AG08396 (cell line): ENCODE measurements around the gene TBC1D1.
A peak's percentile ranks its signal among the peaks of the same experiment; 100 is the strongest.

Experiments used
- DNase-seq: peaks from one replicate; pipeline ENCODE4 v3.0.0; 2012; ENCODE audit warnings: low spot score, mixed read lengths

Gene TBC1D1

DNA sequence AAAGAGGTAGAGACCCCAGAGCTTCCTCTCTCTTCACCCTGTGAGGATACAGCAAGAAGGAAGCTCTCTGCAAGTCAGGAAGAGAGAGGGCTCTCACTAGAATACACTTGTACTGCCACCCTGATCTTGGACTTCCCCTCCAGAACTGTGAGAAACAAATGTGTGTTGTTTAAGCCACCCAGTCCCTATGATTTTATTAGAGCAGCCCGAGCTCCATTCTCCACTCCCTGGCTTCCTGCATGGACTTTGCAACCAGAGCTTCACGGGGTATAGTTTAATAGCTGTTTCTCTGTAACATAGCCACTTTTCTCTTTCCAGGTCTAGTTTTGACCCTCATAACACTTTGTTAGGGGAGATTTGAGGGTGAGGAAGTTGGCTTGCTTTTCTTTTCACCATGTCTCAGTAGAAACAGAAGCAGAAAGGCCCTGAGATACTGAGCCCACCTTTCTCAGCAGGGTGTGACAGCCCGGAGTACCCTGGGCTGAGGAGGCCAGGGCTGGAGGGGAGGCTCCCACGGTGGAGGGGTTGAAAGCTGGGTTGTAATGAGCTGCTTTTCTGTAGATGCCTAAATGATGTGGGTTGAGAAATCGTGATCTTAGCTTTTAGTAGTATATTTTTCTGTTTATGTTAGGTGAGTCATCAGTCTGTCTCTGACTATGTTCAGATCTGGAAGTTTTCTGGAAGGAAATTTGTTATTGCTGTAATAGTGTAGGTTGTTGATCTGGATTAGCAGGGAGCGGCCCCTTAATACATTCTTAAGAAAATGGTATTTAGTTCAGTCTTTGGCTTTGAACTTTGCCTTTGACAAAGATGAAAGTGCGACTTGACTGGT lies 187.9 kb downstream of the TBC1D1 start:
- DNase-seq = peak; percentile 54

DNA sequence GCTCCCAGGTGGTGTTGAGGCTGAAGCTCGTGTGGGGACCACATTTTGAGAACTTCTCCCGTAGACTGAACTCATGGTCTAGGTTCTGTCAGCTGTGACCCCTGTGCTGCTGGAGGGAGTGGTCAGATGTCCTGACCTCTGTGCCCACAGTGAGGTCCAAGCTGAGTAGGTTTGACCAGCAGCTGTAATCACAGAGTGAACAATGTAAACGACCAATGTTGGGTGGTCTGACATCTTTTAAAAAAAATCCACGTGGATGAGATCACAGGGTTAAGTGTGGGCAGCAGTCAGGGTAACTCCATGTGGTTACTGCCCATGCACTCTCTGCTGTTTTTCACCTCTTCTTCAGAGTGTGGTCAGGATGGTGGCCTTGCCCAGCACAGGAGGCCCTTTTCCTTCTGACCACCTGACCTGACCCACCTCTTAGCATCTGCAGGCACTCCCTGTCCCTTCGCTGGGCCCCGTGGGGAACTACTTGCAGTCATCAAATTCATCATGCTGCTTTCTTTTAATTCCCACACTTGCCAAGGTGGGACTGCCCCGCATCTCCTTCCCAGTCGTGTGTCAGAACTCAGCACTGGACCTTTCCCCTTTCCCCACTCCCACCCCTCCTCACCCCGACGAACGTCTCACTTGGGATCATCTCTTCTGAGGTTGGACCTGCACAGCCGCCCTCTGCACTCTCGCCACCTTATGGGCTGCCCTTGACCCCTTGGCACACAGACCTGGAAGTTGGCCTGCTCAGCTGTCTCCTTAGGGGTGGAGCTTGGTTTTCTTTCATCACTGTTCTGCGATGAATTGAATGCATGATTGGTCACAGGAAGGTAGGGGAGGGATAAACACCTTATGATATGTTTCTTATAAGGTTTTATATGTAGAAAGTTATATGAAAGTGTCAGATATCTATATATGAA lies 189.4 kb downstream of the TBC1D1 start:
- no peak for DNase-seq

DNA sequence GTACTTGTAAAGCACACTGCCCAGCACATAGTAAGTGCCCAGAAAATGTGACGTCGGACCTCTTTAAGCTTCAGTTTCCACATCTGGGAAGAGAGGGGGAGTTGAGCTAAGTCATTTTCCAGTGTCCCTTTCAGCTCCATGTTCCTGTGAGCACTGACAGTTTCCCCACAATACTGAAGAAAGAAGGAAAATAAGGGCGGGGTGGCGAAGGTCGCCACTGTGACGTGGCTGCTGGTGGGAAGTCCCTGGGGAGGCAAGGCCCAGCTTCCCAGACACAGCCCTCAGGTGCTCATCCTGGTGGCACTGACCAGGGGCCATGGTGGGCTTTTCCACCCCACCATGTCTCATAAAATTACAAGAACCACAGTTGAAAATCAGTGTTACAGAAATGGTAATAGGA lies 191.1 kb downstream of the TBC1D1 start:
- DNase-seq = no peak

DNA sequence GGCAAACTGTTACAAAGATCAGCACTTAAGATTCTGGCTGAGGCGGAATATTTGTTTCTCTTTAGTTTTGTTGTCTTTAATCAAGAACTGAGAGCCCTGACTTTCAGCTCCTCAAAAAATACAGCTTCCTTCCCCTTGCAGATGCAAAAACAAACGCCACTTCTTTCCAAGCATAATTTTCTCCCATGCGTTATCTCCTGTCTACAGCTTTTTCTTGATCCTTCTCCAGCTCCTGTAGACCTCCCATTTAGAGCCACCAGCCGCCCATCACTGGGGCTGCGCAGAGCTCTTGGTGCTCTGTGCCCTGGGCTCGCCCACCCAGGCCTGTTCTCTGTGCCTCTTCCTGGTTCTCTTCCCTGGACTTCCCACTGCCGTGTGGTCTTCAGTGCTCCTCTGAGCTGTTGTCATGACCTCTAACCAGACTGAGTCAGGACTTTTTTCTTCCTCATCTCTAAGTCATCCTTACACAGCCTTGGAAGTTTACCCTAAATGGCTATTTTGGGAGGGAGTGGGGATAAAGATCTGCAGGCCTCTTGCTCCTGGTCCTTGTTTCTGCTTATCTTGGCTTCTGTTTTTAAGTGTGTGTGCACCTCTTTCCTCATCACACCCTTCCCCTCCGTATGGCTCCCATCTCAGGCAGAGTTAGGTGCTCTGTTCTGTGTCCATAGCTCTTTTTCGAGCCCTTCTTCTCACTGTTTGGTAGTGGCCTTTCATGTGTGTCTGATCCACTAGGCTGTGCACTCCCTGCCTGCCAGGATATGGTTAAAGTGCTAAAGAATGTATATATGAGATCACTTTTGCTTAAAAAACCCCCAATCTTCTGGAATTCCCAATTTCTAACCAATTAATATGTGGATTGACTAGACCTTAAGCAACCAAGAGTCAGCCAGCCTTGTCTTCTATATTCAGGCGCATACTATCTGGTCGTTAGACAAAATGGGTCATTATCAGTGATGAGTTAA lies 191.8 kb downstream of the TBC1D1 start:
- DNase-seq = peak; percentile 56

DNA sequence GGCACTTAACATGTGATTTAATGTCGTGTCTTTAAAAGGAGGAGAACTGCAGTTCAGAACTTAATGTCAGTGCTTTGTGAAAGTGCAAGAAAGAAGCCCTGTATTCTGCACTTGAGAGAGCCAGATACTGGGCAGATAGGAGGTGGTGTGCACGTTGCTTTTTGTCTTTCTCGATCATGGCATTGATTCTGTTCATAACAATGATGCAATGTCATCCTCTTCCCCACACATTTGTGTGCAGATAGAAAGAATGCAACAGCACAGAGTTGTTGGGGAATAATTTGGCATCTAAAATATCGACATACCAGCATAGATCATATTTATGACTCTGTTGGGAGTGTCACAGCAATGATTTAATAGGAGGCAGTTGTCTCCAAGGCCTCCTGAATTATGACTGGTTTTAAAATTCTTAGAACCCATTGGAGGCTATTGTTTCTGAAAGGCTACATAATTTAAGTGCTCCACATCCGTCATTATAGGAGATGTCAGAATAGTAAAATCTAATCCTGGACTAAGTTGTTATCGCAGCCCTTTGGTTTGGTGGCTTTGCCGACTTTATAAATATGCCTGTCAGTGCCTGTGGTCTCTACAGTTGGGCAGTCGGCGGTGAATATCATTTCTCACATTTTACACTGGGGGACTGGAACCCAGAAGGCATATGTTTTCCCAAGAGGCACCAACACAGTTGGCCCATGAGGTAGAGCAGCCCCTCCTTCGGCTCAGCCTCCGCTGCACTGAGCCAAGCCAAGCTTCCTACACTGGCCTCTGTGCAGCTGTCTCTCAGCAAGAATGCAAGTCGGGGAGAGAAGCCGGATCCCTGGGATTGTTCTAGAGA lies 194.2 kb downstream of the TBC1D1 start:
- no peak for DNase-seq

DNA sequence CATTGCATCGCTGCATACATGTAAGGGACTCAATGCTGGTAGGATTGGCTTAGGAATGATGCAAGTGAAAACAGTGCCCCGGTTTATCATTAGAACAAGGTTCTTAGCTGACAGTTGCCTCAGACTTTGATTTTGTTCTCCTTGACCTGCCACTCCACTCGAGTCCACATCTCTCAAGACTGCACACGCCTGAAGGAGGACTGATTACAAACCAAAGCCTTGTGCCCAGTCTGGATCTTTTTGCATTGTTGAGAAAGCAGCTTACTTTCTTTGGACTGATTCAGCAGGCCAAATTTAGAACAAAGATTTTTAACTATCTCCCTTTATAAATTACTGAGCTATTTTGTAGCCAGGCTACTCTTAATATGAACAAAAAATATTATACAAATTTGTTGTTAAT lies 194.9 kb downstream of the TBC1D1 start:
- no peak for DNase-seq

DNA sequence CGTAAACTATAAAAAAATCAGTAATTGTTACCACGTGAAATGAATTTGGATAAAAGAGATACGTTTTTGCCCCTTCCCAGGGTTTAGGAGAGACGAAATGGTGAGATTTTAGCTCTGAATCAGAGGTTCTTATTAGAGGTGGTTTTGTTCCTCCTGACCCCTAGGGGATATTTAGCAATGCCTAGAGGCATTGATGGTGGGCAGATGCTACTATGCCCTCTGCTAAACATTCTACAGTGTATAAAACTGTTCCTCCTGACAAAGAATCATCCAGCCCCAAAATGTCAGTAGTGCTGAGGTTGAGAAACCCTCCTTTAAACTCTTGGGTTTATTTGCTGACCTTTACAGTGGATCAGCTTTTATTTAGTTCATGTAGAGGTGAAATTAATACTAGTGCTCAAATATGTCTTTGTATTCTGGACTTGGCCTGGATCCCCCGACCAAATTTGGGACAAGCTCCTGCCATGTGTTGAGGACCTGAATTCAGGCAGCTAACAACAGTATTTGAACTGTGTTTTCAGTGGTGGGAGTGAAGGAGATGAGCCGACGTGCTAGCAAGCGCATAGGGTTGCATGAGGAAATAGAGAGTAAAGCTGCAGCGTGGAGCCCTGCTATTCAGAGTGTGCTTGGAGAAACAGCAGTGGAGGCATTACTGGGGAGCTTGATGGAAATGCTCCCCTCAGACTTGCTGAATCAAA lies 195.4 kb downstream of the TBC1D1 start:
- no peak for DNase-seq

DNA sequence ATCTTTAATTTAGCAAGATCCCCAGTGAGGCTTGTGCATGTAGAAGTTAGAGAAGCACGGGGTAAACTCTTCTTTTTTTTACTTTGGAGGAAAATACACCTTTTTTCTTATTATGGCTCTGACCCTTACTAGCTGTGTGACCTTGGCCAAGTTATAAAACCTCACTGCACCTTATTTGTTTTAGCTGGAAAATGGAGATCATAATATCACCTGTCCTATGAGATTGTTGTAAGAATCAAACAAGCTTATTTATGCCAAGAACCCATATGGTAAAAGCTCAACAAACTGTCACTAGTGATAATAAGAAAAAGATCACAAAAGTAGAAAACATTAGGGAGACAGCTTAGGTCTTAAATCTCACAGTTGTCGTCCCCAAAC lies 196.0 kb downstream of the TBC1D1 start:
- no peak for DNase-seq

DNA sequence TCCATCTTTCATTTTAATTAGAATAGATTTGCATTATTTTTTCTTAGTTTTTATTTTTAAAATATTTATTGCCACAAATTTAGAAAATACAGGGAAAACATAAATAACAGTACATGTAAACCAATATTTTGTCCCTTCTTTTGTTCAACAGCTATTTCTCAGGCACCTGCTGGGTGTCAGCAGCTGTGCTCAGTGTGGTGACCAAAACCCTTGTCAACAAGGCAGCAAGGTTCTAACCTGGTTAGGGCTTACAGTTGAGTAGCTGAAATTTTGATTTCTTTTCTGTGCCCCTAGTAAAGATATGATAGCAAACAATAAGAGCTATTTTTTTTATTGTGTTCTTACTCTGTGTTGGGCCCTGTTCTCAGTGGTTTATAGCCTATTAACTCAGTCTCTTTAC lies 197.4 kb downstream of the TBC1D1 start:
- no peak for DNase-seq

DNA sequence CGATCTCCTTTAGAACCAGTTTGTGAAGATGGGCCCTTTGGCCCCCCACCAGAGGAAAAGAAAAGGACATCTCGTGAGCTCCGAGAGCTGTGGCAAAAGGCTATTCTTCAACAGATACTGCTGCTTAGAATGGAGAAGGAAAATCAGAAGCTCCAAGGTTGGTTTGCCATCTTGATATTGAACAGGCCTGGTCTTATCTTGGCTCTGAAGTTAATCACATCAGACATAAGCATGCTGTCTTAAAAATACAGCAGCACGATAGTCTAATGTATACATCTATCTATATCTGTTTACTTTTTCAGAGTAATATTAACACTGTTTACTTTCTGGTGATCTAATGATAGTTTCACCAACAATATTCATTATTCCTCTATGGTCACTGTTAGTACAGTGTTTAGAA lies 199.1 kb downstream of the TBC1D1 start:
- no peak for DNase-seq

DNA sequence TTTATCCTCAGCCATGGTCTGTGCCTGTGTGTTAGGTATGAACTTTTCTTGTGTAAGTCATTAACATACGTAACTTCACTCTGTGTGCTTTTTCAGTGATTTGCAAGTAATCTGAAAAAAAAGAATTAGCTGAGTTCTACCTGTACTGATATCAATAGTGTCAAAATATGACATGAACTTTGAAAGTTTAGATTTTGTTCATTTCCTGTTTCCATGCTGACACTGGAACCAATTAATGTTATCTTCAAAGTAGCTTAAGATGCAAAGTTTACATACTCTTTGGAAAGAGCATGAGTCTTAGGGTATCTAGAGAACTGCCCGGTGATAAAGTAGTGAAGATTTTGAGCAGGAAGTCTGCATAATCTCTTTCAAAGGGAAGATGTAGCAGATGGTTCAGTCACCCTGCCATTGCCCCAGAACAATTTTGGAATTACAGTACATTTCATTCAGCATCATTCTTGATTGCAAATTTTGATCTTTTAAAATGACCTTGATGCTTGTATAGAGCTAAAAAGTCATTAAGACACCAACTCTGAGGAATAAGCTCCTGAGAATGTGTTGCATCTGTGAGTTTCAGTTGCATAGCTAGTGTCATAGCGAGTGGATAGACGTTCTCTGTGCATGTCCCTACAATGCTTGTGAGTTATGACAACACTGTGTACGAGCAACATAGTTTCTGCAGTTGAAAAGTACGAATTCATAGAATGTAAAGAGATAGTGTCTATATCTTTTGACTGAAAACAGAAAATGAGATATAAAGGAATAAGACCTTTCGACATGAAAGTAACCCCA lies 199.8 kb downstream of the TBC1D1 start:
- DNase-seq = no peak

DNA sequence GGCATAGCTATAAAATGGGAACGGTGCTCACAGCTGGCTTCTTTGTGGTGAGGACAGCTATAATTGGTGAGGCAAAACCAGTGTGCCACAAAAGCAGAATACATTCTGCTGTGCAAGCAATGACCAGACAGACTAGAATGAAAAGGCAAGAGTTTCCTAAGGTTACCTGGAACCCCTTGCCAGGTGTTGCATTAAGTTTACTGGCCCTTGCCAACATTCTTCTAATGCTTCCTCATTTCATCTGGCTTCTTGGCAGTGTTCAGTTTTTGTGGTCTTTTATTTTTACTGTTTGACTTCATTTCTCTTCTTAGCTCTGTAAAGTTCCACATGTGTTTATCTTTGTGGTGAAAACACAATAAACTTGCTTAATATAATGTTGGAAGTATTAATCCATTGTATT lies 200.8 kb downstream of the TBC1D1 start:
- DNase-seq = no peak

DNA sequence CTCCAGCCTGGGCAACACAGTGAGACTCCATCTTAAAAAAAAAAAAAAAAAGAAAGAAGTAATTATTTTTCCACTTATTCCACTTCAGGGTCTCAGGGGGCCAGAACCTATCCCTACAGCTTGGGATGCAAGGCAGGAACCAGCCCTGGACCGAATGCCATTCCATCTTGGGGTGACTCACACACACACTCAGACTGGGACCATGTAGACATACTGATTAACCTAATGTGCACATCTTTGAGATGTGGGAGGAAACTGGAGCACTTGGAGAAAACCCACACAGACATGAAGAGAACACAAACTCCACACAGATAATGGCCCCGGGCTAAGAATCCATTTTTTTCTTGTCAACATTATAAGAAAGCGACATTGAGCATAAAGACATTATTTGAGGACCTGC lies 201.8 kb downstream of the TBC1D1 start:
- no peak for DNase-seq

DNA sequence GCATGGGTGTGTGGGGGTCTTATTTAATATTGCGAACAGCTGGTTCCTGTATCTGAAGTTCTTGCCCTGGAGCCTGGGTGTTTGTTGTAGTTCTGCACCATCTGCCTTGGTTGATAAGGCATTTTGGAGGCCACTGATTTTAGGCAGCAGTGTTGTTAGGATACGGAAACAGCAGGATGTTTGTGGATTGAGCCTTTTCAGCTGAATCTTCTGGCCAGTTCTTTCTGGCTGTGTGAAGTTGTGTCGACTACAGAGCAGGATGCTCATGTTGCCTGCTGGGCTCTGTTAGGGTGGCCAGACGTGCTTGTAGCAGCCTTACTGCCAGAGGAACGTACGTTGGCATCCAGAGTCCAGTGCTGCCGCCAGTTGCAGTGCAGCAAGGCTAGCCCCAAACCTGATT lies 203.5 kb downstream of the TBC1D1 start:
- no peak for DNase-seq

DNA sequence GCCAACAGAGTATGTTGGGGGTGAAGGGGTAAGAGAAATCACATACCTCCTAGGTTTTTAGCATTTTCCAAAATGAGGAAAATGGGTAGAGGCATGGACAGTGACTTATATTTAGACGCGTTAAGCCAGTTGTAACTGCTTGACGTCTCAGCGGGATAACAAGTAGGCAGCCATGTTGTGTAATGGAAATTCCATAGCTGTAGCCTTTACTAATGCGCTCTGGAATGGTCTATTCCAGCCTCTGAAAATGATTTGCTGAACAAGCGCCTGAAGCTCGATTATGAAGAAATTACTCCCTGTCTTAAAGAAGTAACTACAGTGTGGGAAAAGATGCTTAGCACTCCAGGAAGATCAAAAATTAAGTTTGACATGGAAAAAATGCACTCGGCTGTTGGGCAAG lies 204.8 kb downstream of the TBC1D1 start:
- no peak for DNase-seq

DNA sequence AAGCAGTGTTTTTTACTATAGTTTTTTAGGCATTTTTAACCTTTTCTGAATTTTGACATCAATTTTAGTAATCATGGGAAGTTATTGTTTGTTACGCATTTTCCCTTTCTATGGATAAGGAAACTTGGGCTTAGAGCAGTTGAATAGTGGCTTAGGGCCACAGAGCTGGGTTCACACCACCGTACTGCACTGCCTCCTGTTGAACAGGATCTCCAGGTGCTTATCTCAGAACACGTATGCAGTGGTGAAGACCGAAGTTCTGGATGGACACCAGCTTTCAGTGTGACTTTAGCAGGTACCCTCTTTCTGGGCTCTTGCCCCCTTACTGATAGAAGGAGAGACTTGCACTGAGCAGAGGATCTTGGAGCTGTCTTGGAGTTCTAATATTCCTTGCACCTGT lies 206.9 kb downstream of the TBC1D1 start:
- no peak for DNase-seq

DNA sequence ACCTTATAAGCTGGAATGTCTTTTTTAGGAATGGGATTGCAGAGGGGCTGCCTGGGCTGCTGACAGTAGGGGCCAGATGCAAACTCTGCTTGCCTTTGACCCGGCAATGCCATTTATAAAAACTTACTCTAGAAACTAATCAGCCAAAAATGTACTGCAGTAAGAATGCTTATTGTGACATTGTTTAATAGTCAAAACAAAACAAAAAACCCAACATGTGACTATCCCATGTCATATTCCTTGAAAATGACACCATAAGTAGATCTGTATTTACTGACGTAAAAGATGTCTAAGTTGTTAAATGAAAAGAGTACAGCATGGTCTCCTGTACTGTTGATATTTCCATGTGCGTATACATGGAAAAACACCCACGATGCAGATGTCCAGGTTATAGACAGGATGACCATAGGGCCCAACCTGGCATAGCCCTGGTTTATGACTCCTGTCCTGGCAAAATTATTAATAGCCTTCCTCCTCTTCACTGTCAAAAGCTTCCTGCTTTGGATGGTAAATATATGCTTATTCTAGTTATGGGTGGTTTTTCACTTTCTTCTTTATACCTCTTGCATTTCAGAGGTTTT lies 208.2 kb downstream of the TBC1D1 start:
- DNase-seq = no peak

DNA sequence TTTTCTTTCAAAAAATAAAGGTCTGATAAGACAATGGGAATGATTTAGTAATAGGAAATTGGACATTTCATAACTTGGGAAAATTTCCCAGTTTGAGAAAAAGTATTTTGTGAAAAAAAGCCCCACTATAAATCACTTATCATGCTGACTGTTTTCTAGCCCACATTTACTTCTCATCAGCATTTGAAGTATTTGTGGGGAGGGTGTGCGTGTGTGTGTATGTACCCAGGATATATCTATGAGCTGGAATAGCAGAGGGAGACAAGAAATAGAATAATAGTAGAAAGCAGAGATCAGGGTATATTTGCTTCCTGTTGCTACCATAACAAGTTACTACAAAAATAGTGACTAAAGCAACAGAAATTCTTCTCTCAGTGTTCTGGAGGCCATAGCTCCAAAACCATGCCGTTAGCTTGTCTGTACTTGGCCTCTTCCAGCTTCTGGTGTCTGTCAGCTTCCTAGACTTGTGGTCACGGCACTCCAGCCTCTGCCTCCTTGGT lies 209.1 kb downstream of the TBC1D1 start:
- DNase-seq = peak; percentile 46
